ENCODE measurements around the gene NAT14.
"Not testable (repeated sequence)": the region's sequence is repeated elsewhere in the genome, so short reads cannot be mapped to it uniquely, and the experiment has no call there.

NAT14 gene

GRCh38 chr19:55526216-55527196 is 41.5 kb downstream of the NAT14 start:
- H3K4me3 ChIP-seq (ENCODE audit: low read length) = no peak overlapping the region
- TF ChIP-seq, protein P1, sequence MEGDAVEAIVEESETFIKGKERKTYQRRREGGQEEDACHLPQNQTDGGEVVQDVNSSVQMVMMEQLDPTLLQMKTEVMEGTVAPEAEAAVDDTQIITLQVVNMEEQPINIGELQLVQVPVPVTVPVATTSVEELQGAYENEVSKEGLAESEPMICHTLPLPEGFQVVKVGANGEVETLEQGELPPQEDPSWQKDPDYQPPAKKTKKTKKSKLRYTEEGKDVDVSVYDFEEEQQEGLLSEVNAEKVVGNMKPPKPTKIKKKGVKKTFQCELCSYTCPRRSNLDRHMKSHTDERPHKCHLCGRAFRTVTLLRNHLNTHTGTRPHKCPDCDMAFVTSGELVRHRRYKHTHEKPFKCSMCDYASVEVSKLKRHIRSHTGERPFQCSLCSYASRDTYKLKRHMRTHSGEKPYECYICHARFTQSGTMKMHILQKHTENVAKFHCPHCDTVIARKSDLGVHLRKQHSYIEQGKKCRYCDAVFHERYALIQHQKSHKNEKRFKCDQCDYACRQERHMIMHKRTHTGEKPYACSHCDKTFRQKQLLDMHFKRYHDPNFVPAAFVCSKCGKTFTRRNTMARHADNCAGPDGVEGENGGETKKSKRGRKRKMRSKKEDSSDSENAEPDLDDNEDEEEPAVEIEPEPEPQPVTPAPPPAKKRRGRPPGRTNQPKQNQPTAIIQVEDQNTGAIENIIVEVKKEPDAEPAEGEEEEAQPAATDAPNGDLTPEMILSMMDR (conservative IDR thresholded peaks at IDR 0.05; ENCODE audit: low read length) = no peak
- DNase-seq (ENCODE audit: low read depth) = peak; percentile 49

- TF ChIP-seq, protein P1 (conservative IDR thresholded peaks at IDR 0.05; ENCODE audit: low read length) = no peak
- no peak overlapping the region for H3K4me3 ChIP-seq (ENCODE audit: low read length)
- no peak for DNase-seq (ENCODE audit: low read depth)
Measured at GRCh38 chr19:55527197-55528029, 42.4 kb downstream of the NAT14 start.

DNA sequence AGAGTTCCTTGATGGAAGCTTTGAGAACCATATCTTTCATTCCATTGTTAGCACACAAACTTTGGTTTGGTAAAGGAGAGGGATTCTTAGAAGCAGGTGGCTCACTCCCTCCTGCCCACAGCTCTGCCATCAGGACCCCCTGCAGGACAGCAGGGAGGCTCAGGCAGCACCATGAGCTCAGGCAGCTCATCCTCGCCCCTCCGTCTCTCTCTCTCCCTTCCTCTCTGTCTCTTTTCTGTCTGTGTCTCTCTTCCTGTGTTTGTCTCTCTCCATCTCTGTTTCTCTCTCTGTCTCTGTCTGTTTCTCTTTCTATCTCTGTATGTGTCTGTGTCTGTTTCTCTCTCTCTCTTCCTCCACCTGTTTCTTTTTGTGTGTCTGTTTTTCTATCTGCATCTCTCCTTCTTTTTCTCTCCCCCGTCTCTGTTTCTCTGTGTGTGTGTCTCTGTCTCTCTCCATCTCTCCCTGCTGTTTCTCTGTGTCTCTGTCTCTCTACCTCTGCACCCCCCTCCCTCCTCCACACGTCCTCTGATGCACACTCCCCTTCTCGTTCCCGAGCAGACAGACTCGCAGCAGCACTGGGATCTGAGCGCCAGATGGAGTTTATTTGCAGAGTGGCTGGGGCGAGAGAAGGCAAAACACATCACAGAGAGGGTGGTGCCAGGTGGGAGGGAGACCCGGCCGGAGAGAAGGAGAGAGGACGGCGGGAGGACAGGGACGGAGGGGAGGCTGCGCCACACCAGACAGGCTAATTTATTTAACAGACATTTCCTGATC is 43.2 kb downstream of the NAT14 start:
- no peak overlapping the region for H3K4me3 ChIP-seq (ENCODE audit: low read length)
- peak; percentile 37 for DNase-seq (ENCODE audit: low read depth)
- TF ChIP-seq, protein P1 (conservative IDR thresholded peaks at IDR 0.05; ENCODE audit: low read length) = peak; percentile 27; the same call in 1 of the 2 replicates

- TF ChIP-seq, protein P1 (conservative IDR thresholded peaks at IDR 0.05; ENCODE audit: low read length) = no peak
- H3K4me3 ChIP-seq (ENCODE audit: low read length) = no peak overlapping the region
- no peak for DNase-seq (ENCODE audit: low read depth)
Measured at GRCh38 chr19:55529636-55530234, 44.7 kb downstream of the NAT14 start.

GRCh38 chr19:55530996-55531395 is 46.0 kb downstream of the NAT14 start:
- TF ChIP-seq, protein P1 (conservative IDR thresholded peaks at IDR 0.05; ENCODE audit: low read length) = no peak

GRCh38 chr19:55534280-55534679 is 49.3 kb downstream of the NAT14 start:
- DNase-seq (ENCODE audit: low read depth) = not testable (repeated sequence)

More at GRCh38 chr19:55530996-55531395, 46.0 kb downstream of the NAT14 start:
- no peak for DNase-seq (ENCODE audit: low read depth)
- H3K4me3 ChIP-seq (ENCODE audit: low read length) = no peak overlapping the region

More at GRCh38 chr19:55534280-55534679, 49.3 kb downstream of the NAT14 start:
- not testable (repeated sequence) for H3K4me3 ChIP-seq (ENCODE audit: low read length)

All from AG10803 (cell line).